Effector memory CD4-positive, alpha-beta T cell (primary cell): ENCODE measurements around the gene DPM2.
A peak's percentile ranks its signal among the peaks of the same experiment; 100 is the strongest.

Source experiments
- DNase-seq, 3 donors: peaks; one replicate each; pipeline ENCODE4 v3.0.0-alpha.2; 2020
- H3K27ac ChIP-seq: 2 replicates; pipeline ENCODE4 v1.7.0; 2013; ENCODE audit warnings: mild to moderate bottlenecking, low read length, moderate library complexity; ENCODE audit not compliant: insufficient read depth, poor library complexity, severe bottlenecking
- H3K27me3 ChIP-seq: replicated peaks from 2 replicates; pipeline ENCODE4 v1.7.0; 2013; ENCODE audit warnings: mild to moderate bottlenecking, low read length; ENCODE audit not compliant: insufficient read depth, control insufficient read depth, poor library complexity, severe bottlenecking
- H3K36me3 ChIP-seq: 2 replicates; pipeline ENCODE4 v1.7.0; 2013; ENCODE audit warnings: mild to moderate bottlenecking, low read length, moderate library complexity; ENCODE audit not compliant: control insufficient read depth, insufficient read depth
- H3K4me1 ChIP-seq: 2 replicates; pipeline ENCODE4 v1.7.0; 2013; ENCODE audit warnings: low read length, mild to moderate bottlenecking; ENCODE audit not compliant: control insufficient read depth, insufficient read depth, poor library complexity, severe bottlenecking
- H3K4me3 ChIP-seq: 2 replicates; pipeline ENCODE4 v1.7.0; 2013; ENCODE audit warnings: low read length, low read depth, mild to moderate bottlenecking; ENCODE audit not compliant: insufficient read depth, poor library complexity, severe bottlenecking
- H3K9me3 ChIP-seq: 2 replicates; pipeline ENCODE4 v1.7.0; 2013; ENCODE audit warnings: mild to moderate bottlenecking, low read length, moderate library complexity; ENCODE audit not compliant: control insufficient read depth

DPM2 gene

DNA sequence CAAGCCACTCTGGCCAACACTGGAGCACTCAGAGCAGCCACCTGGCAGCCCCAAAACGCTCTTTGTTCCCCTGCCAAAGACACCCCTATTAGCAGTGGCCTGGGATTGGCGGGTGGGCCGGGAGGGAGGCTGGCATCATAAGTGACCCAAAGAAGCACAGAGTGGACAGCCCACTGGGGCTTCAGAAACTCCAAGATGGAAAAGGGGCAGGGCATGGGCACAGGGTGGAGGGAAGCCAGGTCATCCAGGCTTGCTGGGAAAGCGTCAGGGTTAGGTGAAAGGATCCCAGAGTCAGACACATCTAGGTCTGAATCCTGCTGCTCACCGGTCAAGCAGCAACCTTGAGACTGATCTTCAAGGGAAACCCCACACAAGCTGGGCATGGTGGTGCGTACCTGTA is 28.3 kb upstream of the DPM2 start:
- peaks cover 22% of the 10 kb centered on the region for H3K36me3 ChIP-seq
- H3K27me3 ChIP-seq: no peaks in the 10 kb centered on the region
- no peaks in the 10 kb centered on the region for H3K9me3 ChIP-seq
- H3K4me3 ChIP-seq: no peak overlapping the region
- DNase-seq: no peak
- H3K27ac ChIP-seq: peak overlapping the region; percentile 50
- peaks cover 95% of the 10 kb centered on the region for H3K4me1 ChIP-seq

- Histone ChIP-seq H3K4me3 (peak overlapping the region; percentile 0), H3K4me1 (peaks cover 90% of the 10 kb centered on the region), H3K27me3 (no peaks in the 10 kb centered on the region), H3K27ac (peak overlapping the region; percentile 51), H3K36me3 (peaks cover 18% of the 10 kb centered on the region), H3K9me3 (no peaks in the 10 kb centered on the region)
- no peak for DNase-seq
These were observed 25.9 kb upstream of the DPM2 start for GRCh38 chr9:127963359-127964064.

GRCh38 chr9:127963041-127963358 is 25.3 kb upstream of the DPM2 start:
- Histone ChIP-seq H3K27me3 (no peaks in the 10 kb centered on the region), H3K27ac (peak overlapping the region; percentile 51), H3K4me3 (no peak overlapping the region), H3K36me3 (peaks cover 18% of the 10 kb centered on the region), H3K9me3 (no peaks in the 10 kb centered on the region), H3K4me1 (peaks cover 90% of the 10 kb centered on the region)
- DNase-seq: no peak

DNA sequence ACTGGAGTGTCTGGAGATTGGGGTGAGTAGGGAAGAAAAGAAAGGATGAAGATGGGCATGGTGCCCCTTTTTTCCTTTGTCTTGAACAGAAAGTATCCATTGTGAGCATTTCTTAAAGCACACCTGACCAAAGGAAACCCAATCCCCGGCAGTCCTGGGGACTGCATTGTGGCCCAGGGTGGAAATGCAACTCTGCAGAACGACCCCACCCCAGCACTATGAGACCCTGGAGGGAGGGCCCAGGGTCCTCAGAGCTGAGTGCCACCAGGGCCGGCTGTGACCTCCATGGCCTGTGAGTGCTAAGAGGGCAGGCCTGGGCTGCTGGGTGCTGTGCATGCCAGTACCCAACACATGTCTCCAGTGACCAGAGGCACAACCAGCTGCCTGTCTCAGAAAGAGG is 24.6 kb upstream of the DPM2 start:
- Histone ChIP-seq H3K27me3 (no peaks in the 10 kb centered on the region), H3K27ac (peak overlapping the region; percentile 58), H3K9me3 (no peaks in the 10 kb centered on the region), H3K36me3 (peaks cover 18% of the 10 kb centered on the region), H3K4me1 (peaks cover 90% of the 10 kb centered on the region), H3K4me3 (no peak overlapping the region)
- no peak for DNase-seq

DNA sequence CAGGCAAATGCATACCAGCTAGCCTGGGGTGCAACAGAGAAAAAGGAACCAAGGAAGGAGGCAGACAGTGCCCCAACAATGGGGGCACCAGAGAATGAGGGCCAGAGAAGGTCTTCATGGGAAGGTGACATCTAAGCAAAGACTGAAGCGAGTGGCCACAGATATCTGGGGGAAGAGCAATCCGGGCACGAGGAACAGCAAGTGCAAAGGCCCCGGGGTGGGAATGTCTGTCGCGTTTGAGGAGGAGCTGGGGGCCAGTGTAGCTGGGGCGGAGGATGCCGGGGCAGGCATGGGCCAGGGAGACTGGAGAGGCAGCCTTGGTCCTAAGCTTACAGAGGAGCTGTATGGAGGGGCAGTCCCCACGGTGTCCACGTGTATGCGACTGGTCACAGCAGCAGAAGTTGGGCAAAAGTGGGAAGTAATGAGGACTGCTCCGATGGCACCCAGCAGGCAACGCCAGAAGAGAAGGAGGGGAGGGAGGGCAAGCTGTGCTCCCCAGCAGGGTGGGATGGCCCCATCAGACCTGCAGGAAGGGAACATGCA is 24.0 kb upstream of the DPM2 start:
- Histone ChIP-seq H3K36me3 (peaks cover 18% of the 10 kb centered on the region), H3K4me1 (peaks cover 88% of the 10 kb centered on the region), H3K9me3 (no peaks in the 10 kb centered on the region), H3K4me3 (no peak overlapping the region), H3K27me3 (no peaks in the 10 kb centered on the region), H3K27ac (peak overlapping the region; percentile 58)
- DNase-seq: no peak

DNA sequence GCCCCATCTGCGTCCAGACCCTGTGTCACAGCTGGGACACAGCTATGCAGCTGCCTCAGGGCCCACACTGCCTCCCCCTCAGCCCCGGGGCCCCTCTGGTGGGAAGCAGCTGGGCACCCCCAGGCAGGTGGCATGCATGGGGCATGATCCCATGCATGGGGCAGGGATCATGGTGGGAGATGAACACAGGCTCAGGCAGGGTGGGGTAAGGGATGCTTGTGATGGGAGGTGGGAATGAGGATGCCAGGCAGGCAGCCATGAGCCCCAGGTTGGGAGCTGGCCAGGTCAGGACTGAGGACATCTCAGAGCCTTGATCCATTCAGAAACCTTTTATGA is 23.5 kb upstream of the DPM2 start:
- Histone ChIP-seq H3K27ac (peak overlapping the region; percentile 58), H3K4me1 (peaks cover 85% of the 10 kb centered on the region), H3K36me3 (peaks cover 18% of the 10 kb centered on the region), H3K27me3 (no peaks in the 10 kb centered on the region), H3K4me3 (no peak overlapping the region), H3K9me3 (no peaks in the 10 kb centered on the region)
- DNase-seq: no peak

DNA sequence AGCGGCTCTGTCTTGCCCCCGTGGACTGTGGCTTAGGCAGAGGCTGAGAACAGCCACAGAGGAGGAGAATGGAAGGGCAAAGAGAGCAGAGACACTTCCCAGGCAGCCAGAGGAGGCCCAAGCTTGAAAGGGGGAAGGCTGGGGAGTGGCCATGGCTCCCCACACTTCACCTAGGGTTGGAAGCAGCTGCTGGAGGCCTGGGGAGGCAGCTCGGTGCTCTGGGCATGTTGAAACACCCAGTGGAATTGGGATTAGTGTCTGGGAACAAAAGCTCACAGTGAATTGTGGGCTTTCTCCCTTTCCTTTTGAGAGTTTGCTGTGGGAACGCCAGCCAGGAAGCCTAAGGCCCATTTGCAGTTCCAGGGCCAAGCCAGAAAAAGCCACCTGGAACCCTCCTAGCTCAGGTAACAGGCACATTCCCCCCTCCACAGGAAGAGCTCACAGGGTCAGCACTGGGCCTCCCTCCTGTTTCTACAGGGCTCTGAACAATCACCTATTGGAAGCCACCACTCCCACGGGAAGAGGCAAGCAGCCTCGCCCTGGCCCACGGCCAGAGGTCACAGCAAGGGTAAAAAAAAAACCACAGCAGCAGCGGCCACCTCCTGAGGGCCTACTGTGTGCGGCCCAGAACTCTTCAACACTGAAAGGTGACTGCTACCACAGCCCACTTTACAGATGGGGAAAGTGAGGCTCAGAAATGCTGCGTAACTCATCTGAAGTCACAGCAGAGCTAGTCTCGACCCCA is 22.9 kb upstream of the DPM2 start:
- Histone ChIP-seq H3K36me3 (peaks cover 18% of the 10 kb centered on the region), H3K4me1 (peaks cover 85% of the 10 kb centered on the region), H3K27ac (peak overlapping the region; percentile 58), H3K27me3 (no peaks in the 10 kb centered on the region), H3K9me3 (no peaks in the 10 kb centered on the region), H3K4me3 (no peak overlapping the region)
- no peak for DNase-seq

GRCh38 chr9:127959841-127960409 is 22.3 kb upstream of the DPM2 start:
- Histone ChIP-seq H3K27ac (peak overlapping the region; percentile 58), H3K4me3 (no peak overlapping the region), H3K9me3 (no peaks in the 10 kb centered on the region), H3K36me3 (peaks cover 18% of the 10 kb centered on the region), H3K27me3 (no peaks in the 10 kb centered on the region), H3K4me1 (peaks cover 85% of the 10 kb centered on the region)
- DNase-seq: no peak

GRCh38 chr9:127959398-127959797 is 21.7 kb upstream of the DPM2 start:
- no peaks in the 10 kb centered on the region for H3K9me3 ChIP-seq
- no peak for DNase-seq
- no peaks in the 10 kb centered on the region for H3K27me3 ChIP-seq
- peaks cover 16% of the 10 kb centered on the region for H3K36me3 ChIP-seq
- H3K4me1 ChIP-seq: peaks cover 88% of the 10 kb centered on the region
- H3K27ac ChIP-seq: peak overlapping the region; percentile 58
- H3K4me3 ChIP-seq: no peak overlapping the region

DNA sequence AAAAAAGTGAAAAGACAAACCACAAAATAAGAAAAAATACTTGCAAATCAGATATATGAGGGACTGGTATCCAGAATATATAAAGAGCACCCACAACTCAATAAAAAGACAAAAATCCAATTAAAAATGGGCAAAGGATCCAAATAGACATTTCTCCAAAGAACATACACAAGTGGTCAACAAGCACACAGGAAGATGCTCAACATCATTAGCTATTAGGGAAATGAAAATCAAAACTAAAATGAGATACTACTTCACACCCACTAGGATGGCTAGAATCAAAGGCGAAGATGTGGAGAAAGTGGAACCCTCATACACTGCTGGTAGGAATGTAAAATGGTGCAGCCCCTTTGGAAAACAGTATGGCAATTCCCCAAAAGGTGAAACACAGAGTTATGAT is 21.1 kb upstream of the DPM2 start:
- peaks cover 13% of the 10 kb centered on the region for H3K36me3 ChIP-seq
- H3K4me3 ChIP-seq: no peak overlapping the region
- H3K9me3 ChIP-seq: no peaks in the 10 kb centered on the region
- H3K27me3 ChIP-seq: no peaks in the 10 kb centered on the region
- DNase-seq: no peak
- H3K4me1 ChIP-seq: peaks cover 87% of the 10 kb centered on the region
- H3K27ac ChIP-seq: peak overlapping the region; percentile 1
